NCI-H1436 (cell line): ENCODE results near the gene PRRC2B.
A peak's percentile ranks its signal among the peaks of the same experiment; 100 is the strongest.
"Not testable (repeated sequence)": the region's sequence is repeated elsewhere in the genome, so short reads cannot be mapped to it uniquely, and the experiment has no call there.

ENCODE experiments used
- DNase-seq: peaks from one replicate; lab custom pipeline; 2025; lab: John Stamatoyannopoulos, UW

PRRC2B gene

DNA sequence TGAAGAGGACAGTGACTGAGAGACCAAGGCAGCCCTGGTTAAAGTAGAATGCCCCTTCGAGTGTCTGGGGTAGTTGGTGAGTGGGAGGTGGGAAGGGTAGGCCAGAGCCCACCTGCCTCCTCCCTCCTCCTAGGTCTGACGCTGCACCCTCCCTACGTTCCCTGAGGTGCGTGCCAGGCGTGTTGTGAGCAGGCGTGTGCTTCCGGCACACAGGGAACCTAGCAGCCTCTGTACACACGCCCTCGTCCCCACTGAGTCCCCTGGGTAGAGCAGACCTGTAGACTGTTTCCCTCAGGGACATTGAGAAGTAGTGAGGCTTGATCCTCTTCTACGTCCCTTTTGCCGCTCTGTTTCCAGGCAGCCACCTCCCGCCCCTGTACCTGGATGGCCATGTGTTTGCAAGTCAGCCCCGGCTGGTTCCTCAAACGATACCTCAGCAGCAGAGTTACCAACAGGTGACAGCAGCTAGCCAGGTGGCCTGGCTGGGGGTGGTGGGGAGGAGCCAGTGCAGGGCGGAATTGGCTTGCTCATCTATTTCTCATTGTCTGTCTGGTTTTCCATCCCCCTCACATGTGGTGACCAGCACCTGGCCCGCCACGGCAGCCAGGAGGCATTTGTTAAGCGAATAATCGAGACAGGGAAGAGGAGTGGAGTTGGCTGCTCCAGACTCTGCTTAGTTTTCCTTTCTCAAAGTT is 92.0 kb downstream of the PRRC2B start:
- no peak for DNase-seq

DNA sequence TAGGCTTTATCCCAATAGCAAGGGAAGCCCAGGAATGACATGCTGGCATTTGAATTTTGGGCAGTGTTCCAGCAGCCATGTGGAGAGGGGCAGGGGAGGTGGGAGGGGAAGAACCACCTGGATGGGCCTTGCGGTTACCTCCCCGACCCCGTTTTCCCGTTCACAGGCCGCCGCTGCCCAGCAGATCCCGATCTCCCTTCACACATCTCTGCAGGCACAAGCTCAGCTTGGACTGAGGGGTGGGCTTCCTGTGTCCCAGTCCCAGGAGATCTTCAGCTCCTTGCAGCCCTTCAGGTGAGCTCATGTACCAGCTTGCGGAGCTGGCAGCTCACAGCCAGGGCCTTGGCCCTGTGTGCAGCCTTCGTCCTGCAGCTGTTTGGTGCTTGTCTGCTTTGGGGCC is 93.1 kb downstream of the PRRC2B start:
- no peak for DNase-seq

DNA sequence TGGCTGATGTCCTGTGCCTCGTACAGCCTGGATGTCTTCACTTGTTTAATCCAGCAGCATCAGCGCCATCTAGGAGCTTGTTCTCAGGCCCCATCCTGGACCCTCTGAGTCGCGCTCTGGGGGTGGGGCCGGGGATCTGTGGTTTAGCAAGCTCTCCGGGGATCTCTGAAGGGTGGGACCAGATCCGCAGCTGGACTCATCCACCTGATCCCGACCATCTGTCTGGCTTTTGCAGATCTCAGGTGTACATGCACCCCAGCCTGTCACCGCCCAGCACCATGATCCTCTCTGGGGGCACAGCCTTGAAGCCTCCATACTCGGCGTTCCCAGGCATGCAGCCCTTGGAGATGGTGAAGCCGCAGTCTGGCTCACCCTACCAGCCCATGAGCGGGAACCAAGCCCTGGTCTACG is 93.7 kb downstream of the PRRC2B start:
- no peak for DNase-seq

DNA sequence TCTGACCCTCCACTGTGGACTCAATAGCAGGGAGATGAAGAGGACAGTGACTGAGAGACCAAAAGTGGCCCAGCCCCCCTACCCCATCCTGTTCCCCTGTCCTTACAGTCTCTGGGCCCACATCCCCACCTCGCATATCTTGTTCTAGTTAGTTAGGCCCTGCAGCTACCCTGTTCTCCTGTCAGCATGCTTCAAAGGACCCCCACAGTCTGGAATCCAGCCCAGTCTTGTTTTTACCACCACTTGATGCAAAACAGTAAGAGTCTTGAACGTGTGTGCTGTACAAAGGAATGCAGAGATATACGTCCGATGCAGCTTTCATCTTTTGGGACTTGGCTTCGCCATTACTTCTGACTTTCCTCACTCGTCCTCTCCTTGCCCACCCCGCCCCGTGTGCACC is 96.6 kb downstream of the PRRC2B start:
- DNase-seq: no peak

DNA sequence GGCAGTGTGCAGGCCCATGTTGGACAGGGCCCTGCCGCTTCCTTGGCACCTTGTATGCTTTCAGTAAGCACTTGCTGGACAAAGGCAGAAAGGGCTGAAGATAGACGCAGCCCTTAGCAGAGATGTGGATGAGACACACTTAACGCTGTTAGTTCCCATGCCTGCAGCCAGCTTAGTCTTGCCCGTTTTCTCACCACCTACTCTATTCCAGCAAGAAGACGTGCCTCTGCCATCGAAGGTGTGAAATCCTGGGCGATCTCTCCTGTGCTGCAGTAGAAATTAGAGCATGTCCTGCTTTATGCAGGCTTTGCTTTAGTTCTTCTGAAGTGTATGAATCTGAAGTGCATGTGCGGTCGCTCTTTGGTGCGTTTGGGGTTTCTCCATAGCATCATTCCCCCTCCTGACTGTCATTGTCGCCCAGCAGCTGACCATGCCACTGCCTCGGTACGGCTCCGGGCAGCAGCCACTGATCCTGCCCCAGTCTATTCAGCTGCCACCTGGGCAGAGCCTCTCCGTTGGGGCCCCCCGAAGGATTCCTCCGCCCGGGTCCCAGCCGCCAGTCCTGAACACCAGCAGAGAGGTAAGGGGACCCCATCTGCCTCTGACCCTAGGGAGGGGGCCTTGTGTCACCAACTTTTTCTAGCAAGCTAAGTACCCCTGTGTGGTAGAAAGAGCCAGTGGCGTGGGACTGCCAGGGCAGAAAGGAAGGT is 97.3 kb downstream of the PRRC2B start:
- no peak for DNase-seq

DNA sequence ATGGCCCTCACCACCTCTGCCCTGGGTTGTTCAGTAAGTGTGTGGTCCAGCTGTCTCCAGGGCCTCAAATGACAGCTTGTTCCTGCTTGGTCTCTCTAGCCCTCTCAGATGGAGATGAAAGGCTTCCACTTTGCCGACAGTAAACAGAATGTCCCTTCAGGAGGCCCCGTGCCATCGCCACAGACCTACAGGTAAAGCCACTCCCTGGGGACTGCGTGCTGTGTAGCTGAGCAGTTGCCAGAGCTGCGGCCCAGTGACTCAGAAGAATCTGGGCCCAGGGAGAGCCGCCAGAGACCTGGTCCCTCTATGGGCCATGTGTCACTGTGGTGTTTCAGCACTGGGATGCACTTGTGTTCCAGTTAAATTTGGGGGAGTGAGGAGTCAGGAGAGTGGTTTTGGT is 98.2 kb downstream of the PRRC2B start:
- DNase-seq: no peak

DNA sequence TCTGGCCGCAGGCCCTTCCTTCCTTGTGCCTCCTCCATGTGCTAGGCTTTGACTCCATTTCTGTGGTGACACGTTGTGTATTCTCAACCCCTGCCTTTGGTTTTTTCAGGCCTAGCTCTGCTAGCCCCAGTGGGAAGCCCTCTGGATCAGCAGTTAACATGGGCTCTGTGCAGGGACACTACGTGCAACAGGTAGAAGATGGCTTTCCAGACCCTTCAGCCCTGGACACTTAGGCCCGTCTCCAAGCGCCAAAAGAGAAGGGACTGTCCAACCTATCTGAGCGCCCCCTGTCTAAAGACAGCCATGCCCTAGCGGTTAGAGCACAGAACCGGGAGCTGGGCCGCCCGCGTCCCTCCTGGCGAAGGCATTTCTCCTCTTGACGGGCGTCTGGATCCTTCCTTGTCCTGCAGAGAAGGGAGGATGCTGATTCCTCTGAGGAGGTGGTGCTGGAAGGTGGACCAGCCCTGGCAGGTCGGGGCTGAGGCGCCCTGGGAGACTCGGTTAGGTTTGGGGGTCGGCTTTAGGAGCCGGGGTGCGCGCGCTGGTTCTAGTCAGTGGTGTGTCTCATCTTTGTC is 100.5 kb downstream of the PRRC2B start:
- no peak for DNase-seq

DNA sequence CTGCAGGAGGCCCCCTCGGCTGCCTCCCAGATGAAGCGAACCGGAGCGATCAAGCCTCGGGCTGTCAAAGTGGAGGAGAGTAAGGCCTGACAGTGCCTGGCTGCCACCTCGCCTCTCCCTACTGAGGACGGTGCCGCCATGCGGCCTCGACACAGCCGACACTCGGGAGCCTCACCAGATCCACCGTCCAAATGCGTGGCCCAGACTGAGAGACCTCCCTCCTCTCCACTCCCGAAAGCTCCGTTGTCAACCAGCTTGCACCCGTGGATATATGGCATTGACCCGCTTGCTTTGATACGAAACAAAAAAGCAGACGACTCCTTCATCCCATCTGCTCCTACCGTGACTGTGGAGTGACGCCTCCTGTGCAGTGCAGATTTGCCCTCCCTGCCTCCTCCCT is 101.9 kb downstream of the PRRC2B start:
- no peak for DNase-seq

DNA sequence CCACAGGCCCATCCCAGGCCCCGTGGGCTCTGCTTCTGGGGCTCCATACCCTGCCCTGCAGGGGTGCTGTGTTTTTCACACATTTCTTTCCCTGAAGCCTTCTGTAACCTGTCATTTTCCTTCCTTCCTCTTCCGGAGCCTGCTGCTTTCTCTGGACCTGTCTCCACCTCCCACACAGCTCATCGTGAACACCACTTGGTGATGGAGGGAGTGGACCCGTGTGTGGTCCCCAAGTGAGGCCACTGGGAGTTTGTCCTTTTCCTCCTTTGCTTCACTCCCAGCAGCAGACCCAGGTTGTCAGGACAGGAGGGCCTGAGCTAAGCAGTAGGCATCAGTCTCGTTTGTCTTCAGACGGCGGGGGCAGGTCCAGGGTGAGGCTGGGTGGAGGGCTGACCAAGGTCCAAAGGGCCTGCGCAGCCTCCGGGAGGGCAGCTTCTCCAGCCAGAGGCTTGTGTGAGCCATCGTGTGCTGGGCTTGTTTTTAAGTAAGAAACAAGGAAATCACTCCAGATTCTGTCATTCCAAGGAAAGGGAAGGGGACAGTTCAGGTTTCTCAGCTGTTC is 103.0 kb downstream of the PRRC2B start:
- DNase-seq: no peak

DNA sequence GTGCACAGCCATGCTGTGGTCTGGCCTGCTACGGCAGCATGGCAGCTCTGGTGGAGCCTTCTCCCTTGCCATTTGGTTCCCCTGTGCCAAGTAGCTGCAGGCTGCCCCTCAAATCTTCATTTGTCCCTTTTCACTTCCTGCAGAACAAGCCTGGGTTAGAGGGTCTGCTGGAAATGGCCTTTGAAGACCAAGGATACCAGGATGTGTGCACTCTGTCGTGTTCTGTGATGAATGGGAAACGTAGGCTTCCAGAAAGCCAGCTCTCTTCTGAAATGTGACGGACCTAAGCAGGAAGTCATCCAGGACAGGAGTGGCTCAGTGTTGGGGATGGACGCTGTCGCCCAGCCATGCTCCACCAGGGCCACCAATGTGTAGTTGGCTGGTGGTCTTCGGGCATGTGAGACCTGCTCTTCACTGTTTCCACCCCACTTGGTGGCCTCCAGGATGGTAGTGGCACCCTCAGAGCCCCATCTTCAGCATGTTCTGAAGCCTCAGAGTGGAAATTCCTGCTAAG is 105.4 kb downstream of the PRRC2B start:
- DNase-seq: no peak

DNA sequence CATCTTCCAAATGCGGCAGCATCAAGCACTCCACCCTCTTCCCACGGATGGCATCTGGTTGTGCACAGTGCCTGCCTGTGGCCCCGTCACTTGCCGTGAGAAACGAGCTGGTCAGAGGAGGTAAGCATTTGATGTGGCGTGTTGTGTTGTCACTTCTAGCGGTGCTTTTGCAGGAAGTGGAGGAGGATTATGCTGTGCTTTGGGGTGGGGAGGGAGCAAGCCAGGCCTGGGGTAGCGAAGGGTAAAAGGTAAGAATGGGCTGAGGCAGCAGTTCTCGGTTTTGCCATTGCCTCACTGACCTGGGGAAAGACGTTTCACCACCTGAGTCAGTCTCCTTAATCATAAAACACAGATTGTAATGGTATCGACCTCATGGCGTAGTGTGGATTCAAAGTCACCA is 106.5 kb downstream of the PRRC2B start:
- DNase-seq: no peak

DNA sequence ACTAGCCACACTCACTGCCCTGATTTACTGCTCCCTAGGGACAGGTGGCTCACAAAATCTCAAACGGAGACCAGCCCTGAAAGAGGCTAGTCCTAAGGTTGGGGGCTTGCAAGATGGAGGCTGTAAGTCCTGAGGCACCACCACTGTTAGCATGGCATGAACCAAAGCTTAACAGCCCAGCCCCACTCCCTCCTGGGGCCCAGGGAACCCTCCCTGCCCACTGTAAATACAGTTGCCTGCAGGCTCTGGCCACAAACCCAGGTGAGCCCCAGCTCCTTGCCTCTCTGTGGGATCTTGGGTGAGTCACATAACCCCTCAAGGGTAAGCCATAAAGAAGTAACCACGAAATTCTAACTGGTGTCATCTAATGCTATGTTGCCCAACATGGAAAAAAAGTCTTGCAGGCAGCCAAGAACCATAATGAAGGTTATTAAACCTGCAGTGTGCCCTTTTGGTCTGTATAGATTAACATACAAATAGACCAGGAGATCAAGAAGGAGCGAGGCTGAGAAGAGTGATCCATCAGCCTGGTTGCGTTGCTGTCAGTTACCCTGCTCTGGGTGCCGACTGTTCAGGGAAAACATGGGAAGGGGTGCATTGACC is 107.2 kb downstream of the PRRC2B start:
- no peak for DNase-seq

DNA sequence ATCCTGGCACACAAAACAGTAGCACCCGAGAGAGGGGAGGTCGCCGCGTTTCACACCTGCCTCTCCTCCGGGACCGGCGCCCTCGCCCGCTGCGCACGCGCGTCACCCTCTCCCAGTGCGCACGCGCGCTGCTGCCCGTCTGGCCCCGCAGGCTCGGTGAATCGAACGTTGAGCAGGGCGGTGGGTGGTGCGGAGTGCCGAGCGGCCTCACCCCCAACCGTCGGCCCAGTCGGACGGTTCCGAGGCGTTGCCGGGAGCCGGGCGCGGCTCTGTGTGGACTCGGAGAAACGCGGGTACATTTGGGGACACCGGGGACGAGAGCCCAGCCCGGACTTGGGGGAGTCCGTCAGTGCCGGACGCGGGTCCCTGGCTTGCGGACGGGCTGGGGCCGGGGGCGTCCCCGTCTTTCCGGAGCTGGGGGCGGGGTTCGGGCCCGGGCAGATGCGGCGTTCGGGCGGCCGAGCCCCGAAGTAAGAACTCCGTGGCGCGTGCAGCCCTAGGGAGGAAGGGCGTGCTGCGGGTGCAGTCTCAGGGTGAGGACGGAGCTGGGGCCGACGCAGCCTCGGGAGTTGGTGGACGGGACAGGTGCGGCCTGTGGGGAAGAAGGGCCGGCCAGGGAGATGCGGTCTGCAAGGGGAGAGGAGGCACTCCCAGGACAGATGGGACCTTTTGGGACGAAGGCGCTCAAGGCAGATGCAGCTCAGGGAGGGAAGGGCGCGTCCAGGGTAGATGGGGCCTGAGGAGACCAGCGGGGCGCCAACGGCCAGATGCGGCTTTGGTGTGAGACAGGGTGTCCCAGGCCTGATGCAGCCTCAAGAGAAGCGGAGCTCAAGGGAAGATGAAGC is 109.1 kb downstream of the PRRC2B start, which contains the start of gene POMT1:
Gene POMT1, plus strand, starts transcription at position 138 of the 845 bp plus-strand sequence. CDS start 1,301 bp downstream, outside the sequence.
- peak; percentile 87 for DNase-seq

DNA sequence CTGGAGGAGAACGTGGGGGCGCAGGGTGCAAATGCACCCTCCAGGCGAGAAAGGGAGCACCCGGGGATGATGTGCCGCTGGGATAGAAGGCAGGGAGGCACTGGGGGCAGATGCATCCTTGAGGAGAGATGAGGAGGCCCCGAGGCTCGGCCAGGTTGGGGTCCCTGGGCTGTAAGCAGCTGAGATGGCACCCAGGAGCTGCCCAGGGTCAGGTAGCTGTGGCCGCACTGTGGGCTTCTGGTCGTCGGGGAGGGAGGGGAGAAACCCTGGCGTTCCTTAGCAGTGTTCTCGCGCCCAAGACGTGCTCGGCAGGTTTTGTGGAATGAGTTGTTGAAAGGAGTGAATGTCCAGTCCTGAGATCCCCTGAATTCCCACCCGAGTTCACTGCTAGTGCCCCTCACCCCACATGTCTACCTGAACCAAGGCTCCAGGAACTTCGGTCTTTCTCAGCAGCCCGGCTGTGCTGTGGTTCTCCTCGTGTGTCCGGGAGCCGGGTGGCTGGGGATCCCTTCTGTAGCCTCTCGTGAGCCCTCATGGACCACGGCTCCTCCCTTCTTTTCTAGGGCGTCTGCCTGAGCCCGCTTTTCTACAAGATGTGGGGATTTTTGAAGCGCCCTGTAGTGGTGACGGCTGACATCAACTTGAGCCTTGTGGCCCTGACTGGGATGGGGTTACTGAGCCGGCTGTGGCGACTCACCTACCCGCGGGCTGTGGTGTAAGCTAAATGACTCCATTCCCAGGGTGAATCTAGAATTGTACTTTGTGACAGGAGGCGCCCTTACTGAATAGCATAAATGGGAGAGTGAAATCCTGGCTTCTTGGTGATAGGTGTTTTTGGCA is 110.0 kb downstream of the PRRC2B start:
- DNase-seq: no peak

DNA sequence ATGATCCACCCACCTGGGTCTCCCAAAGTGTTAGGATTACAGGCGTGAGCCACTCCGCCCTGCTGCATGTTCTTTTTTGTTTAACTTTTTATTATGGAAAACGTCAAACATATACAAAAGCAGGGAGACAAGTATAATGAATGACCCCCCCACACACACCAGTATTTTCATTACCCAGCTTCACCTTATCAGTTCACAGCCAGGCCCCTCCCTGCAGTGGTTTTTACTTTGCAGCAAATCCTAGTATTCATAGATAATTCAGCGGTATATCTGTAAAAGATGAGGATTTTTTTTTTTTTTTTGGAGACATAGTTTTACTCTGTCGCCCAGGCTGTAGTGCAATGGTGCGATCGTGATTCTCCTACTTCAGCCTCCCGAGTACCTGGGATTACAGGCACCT is 111.1 kb downstream of the PRRC2B start:
- no peak for DNase-seq

DNA sequence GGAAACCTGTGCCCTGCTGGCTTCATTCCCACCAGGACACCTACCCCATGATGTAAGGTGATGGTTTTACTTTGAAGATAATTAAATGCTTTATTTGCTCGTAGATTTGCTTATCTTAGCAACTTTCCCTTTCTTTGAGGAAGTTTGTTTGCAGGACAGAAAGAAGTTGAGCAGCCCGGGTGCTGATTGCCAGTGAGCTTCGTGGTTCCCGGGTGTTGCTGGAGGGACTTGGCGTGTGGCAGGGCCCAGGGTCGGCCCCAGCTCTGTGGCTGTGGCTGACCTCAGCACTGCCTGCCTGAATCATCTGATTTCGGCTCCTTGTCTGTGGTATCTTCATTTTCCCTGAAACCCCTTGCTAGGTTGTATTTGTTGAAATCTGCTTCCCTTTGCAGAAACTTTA is 117.5 kb downstream of the PRRC2B start:
- no peak for DNase-seq

DNA sequence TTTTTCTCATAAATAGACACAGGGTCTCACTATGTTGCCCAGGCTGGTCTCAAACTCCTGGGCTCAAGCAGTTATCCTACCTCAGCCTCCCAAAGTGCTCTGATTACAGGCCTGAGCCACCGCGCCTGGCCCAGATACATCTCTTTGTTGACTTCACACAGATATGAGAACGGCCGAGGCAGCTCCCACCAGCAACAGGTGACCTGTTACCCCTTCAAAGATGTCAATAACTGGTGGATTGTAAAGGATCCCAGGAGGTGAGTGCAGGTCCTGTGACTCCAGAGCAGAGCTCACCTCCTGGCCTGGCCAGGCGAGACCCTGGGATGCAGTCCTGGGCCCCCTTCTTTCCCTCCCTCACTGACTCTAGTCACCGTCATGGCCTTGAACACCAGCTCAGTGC is 118.0 kb downstream of the PRRC2B start:
- DNase-seq: no peak

DNA sequence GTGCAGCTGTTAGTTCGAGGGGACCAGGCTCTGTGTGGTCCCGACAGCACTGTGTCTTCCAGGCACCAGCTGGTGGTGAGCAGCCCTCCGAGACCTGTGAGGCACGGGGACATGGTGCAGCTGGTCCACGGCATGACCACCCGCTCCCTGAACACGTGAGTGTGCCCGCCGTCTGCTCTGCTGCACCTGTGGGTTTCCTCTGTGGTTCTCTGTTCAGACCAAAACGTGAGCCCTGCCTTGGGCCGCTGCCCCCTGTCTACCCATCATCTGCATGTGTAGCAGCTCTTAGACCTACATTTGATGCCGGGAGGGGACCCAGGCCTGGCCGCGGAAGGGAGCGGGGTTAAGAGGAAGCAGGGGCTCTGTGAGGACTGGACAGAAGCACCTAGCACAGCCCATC is 119.3 kb downstream of the PRRC2B start:
- DNase-seq: no peak

DNA sequence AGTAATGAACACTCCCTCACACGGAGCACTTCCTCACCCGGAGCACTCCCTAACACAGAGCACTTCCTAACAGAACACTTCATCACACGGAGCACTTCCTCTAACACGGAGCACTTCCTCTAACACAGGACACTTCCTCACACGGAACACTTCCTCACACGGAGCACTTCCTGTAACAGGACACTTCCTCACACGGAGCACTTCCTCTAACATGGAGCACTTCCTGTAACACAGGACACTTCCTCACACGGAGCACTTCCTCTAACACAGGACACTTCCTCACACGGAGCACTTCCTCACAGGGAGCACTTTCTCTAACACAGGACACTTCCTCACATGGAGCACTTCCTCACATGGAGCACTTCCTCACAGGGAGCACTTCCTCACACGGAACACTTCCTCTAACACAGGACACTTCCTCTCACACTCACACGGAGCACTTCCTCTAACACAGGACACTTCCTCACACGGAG is 121.7 kb downstream of the PRRC2B start:
- DNase-seq: not testable (repeated sequence)

DNA sequence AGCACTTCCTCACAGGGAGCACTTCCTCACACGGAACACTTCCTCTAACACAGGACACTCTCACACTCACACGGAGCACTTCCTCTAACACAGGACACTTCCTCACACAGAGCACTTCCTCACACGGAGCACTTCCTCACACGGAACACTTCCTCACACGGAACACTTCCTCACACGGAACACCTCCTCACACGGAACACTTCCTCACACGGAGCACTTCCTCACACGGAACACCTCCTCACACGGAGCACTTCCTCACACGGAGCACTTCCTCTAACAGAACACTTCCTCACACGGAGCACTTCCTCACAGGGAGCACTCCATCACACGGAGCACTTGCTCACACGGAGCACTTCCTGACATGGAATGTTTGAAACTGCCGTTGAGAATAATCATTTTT is 122.2 kb downstream of the PRRC2B start:
- no peak for DNase-seq
